GM13977 (cell line): ENCODE results near the gene RAB38.

Experiments
- DNase-seq: peaks from one replicate; pipeline ENCODE4 v3.0.0; 2012; ENCODE audit warnings: low spot score
- CTCF ChIP-seq: IDR thresholded peaks from 2 replicates; pipeline ENCODE4 v1.5.1; 2012; ENCODE audit warnings: mild to moderate bottlenecking, control low read depth; ENCODE audit not compliant: insufficient read depth; ENCODE audit errors: extremely low read depth, missing control alignments
- in situ Hi-C: fragments of 300-500 bp; cut with MboI; formaldehyde crosslinking; loops from one replicate; pipeline ENCODE4 v1.12.0; 2022; ENCODE audit warnings: low sequenced_read_pairs, low pct_unique_long_range_greater_than_20kb, mixed read lengths, inconsistent platforms; ENCODE audit not compliant: unreplicated experiment

Gene RAB38

DNA sequence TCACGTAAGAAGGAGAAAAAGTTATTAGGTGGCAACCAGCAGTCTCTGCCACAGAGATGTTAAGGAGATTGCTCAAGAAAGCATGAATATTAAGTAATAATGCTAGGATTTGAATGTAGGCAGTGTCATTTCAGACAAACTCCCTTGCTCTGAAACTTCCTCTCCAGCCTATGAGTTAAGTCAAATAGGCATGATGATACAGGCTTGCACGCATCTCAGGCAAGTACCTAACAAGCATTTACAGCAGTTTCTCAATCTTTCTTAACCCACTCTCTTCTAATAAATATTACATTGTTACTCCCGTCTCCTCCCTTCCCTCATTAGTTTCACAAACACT is 72.7 kb downstream of the RAB38 start:
- in situ Hi-C loops, result loop anchor here (25.0 kb wide), 1 partner anchor 435 kb away; no protein-coding TSS in a partner anchor
- TF ChIP-seq CTCF, result no peak
- no peak for DNase-seq

GRCh38 chr11:88101881-88102597 is 73.2 kb downstream of the RAB38 start:
- TF ChIP-seq CTCF, result no peak
- no peak for DNase-seq
- in situ Hi-C loops, result loop anchor here (25.0 kb wide), 1 partner anchor 435 kb away; no protein-coding TSS in a partner anchor

GRCh38 chr11:88100151-88100550 is 75.1 kb downstream of the RAB38 start:
- DNase-seq, result no peak
- in situ Hi-C loops, result loop anchor here (25.0 kb wide), 1 partner anchor 437 kb away; no protein-coding TSS in a partner anchor
- no peak for TF ChIP-seq CTCF

DNA sequence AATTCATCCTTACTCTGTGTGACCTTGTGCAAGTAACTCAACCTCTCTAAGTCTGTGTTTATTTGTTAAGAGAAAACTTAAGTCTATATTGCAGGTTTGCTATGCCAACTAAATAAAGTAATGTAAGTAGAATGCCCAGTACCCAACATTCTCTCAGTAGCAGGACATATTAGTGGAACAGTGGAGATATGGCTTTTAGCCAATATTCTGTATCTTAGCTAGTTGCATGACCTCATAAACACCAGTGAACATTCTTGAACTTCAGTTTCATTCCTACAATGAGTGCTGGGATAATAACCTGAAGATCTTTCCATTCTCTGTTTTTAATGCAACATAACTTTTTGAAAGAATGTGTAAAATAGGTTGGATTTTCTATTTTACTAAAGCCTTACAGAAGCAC is 77.0 kb downstream of the RAB38 start:
- DNase-seq, result no peak
- in situ Hi-C loops, result no loop called here
- no peak for TF ChIP-seq CTCF

DNA sequence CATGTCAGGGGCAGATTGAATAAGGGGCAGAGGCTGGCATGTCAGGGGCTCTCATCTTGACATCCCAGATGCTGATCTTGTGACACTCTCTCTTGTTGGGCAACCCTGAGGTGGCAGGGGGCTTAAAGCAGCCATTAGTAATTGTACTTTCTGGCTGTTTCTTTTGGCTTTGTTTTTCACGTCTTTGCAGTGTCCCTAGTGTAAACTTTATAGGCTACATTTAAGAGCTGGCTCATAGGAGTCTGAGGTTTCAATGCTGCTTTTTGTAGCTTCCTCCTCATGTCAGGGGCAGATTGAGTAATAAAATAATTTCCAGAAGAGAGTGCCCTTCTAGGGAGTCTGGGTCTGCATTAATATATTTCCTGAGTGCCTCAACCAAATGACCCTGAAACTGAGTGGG is 86.1 kb downstream of the RAB38 start:
- no peak for DNase-seq
- TF ChIP-seq CTCF, result no peak
- in situ Hi-C loops, result no loop called here

DNA sequence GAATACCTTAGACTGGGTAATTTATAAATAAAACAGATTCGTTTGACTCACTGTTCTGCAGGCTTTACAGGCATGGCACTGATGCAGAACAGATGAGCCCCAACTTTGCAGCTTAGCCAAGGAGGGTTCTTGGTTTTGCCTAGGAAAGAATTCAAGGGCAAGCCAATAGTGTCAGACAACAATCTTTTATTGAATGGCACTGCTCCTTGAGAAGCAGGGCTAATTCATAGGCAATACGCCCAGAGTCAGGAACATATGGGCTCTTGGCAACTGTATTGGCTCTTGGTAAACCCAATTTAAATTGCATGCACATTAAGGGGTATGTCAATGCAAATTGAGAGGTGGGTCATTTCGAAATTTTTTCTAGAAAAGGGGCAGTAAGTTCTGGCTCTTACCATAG is 87.9 kb downstream of the RAB38 start:
- in situ Hi-C loops, result no loop called here
- TF ChIP-seq CTCF, result no peak
- DNase-seq, result no peak
